Stimulated activated CD4-positive, alpha-beta T cell treated with anti-CD3 and anti-CD28 coated beads, Interleukin-1b, Interleukin-23, amount 100 ng/mL, for 48 hours (primary cell): ENCODE data around the gene DZANK1.
"Not testable (repeated sequence)": the region's sequence is repeated elsewhere in the genome, so short reads cannot be mapped to it uniquely, and the experiment has no call there.

ENCODE experiments used
- DNase-seq: peaks from one replicate; pipeline ENCODE4 v3.0.0-alpha.2; 2020

Gene DZANK1

DNA sequence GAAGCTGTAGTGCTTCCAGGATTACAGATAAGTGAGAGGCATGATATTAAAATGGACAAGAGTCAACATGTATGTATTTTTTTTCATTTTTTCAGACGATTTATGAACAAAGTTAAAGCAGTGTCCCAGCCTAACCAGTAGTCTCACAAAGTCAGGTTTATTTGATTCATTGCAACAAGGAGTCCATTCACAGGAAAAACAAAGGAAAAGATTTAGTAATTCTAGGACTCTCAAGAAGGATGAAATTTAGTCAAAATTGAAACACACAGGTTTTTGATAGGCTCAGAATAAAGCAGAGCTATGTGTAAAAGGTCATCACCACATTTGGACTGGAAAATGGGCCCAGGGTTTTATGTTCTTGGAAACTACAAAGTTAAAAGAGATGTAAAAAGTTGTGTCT is 94.5 kb downstream of the DZANK1 start:
- DNase-seq, result no peak

DNA sequence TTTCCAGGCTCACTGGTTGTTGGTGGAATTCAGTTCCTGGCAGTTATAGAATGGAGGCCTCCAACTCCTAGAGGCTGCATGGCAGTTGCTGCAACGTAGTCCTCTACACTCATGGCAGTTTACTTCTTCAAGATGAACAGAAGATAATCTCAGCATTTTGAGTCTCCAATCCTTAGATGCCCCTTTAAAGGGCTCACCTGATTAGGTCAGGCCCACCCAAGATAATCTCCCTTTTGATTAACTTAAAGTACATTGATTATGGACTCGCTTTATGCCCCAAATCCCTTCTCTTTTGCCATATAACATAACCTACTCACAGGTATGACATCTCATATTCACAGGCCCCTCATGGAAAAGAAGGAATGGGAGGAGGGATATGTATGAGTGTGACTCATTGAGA is 102.1 kb downstream of the DZANK1 start:
- DNase-seq, result no peak

DNA sequence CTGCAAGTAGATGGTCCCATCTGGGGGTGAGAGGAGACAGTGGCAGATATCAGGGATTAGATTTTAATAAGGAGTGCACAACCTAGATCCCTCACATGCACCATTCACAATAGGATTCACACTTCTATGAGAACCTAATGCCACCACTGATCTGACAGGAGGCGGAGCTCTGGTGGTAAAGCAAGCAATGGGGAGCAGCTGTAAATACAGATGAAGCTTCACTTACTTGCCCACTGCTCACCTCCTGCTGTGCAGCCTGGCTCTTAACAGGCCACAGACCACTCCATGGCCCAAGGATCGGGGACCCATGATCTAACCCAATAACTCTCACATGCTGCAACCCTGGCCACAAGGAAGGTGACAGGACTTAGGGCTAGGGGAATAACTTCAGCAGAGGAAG is 103.1 kb downstream of the DZANK1 start:
- no peak for DNase-seq

DNA sequence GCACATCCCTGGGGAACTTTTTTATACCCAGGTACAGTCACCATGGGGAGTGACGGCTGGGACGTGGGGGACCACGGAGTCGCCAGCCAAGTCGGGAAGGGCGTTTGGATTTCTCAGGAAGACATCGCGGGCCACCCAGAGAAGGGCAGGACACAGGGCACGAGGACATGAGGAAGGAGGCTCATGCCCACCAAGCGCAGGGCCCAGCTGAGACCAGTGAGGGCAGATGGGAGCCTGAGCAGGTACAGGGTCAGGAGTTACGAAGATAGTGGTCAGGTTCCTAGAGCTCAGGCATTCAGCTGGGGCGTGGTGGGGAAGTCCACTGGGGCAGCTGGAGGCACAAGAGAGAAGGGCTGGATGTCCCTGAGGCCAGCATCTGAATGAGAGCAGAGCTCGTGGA is 103.9 kb downstream of the DZANK1 start:
- no peak for DNase-seq

DNA sequence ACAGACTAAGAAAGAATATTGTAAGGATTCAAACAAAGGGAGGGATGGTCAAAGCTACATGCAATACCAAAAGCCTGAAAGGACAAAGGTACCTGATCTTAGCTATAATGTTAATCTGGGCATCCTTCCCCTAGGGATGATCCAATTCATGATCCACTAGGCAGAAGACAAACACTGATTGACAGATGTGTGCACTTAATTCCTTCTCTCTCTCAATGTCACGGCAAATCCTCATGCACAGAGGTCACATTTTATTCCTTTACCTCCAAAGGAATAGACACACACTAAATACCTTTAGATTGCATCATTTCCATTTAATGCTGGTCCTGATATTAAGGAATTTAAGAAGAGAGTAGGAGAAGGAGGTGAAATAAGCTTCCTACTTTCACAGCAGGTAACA is 105.2 kb downstream of the DZANK1 start:
- DNase-seq, result no peak

DNA sequence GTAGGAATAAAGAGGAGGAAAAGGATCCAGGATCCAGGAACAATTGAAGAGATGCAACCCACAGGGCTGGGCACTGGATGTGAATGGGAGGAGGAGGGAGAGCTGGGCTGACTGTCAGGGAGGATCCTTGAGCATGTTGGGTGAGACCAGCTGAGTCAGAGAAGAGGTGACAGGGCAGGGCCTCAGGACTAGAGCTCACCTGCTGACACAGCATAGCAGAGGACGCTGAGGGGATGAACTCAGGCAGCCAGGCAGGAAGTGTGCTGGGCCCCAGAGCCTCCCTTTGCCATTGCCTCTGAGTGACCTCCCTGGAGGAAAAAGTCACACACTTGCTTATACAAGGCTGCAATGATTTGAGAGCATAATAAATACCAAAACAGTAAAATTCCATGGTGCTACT is 106.2 kb downstream of the DZANK1 start:
- no peak for DNase-seq

DNA sequence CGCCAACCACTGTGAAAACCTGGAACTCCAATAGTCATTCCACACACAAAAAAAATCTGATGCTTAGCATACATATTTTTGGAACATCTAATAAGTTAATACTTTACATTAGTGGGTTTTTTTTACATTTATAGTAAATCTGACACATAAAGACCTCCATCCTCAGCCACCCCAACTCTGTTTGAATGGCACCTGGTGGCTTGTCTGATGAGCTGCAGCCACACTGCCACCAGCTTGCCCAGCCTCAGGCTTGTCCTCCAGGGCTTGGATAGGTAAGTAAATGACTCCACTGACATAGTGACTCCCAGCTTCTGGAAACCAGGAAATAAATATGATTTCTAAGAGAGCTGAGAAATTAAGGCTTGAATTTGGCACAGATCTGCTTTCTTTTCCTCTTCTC is 107.0 kb downstream of the DZANK1 start:
- no peak for DNase-seq

DNA sequence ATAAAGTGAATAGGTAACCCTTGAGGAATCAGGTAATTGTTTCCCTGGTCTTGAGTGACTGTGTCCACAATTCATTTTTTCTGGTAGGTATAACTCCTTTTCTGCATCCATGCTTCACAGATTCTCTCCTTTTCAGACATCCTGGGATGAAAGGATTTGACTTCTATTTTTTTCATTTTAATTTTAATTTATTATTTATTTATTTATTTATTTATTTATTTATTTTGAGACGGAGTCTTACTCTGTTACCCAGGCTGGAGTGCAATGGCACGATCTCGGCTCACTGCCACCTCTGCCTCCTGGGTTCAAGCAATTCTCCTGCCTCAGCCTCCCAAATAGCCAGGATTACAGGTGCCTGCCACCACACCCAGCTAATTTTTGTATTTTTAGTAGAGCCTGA is 117.1 kb downstream of the DZANK1 start:
- not testable (repeated sequence) for DNase-seq
